Liver (tissue), 3 donors: ENCODE measurements around the gene KLK15.

Experiments
- ATF3 ChIP-seq: IDR thresholded peaks from 2 replicates; pipeline ENCODE4 v1.6.1; 2016; ENCODE audit warnings: antibody characterized with exemption
- GABPA ChIP-seq, 2 donors: IDR thresholded peaks in 1 of 2; conservative IDR thresholded peaks in 1 of 2; 2 replicates each; pipeline ENCODE4 v1.6.1; 2016; ENCODE audit warnings: antibody characterized with exemption in 2 of 2, mild to moderate bottlenecking in 1 of 2, moderate library complexity in 1 of 2
- JUND ChIP-seq, 2 donors: IDR thresholded peaks; 2 replicates each; pipeline ENCODE4 v1.6.1; 2016; ENCODE audit warnings: antibody characterized with exemption in 2 of 2
- MAX ChIP-seq: IDR thresholded peaks from 2 replicates; pipeline ENCODE4 v1.6.1; 2016; ENCODE audit warnings: antibody characterized with exemption
- NR2F2 ChIP-seq: IDR thresholded peaks from 2 replicates; pipeline ENCODE4 v1.6.1; 2016; ENCODE audit warnings: antibody characterized with exemption
- RAD21 ChIP-seq, 2 donors: IDR thresholded peaks; 2 replicates each; pipeline ENCODE4 v1.6.1; 2016; ENCODE audit warnings: antibody characterized with exemption in 2 of 2, mild to moderate bottlenecking in 2 of 2
- SP1 ChIP-seq: IDR thresholded peaks from 2 replicates; pipeline ENCODE4 v1.6.1; 2018; ENCODE audit warnings: antibody characterized with exemption, mild to moderate bottlenecking
- TAF1 ChIP-seq: conservative IDR thresholded peaks from 2 replicates; pipeline ENCODE4 v1.6.1; 2016; ENCODE audit warnings: antibody characterized with exemption, mild to moderate bottlenecking
- YY1 ChIP-seq: IDR thresholded peaks from 2 replicates; pipeline ENCODE4 v1.6.1; 2016; ENCODE audit warnings: antibody characterized with exemption, mild to moderate bottlenecking
- TF ChIP-seq, protein P1 (sequence below): fragments of 150-350 bp; IDR thresholded peaks from 2 replicates; pipeline ENCODE4 v1.5.1; 2017; ENCODE audit warnings: improper control_type of control experiment, low read depth, low read length; ENCODE audit not compliant: missing input control
- TF ChIP-seq, protein P2 (sequence below): IDR thresholded peaks from 2 replicates; pipeline ENCODE4 v1.6.1; 2016; ENCODE audit warnings: antibody characterized with exemption, mild to moderate bottlenecking
- donor health status: healthy.
- donor health status: healthy.

DNA sequence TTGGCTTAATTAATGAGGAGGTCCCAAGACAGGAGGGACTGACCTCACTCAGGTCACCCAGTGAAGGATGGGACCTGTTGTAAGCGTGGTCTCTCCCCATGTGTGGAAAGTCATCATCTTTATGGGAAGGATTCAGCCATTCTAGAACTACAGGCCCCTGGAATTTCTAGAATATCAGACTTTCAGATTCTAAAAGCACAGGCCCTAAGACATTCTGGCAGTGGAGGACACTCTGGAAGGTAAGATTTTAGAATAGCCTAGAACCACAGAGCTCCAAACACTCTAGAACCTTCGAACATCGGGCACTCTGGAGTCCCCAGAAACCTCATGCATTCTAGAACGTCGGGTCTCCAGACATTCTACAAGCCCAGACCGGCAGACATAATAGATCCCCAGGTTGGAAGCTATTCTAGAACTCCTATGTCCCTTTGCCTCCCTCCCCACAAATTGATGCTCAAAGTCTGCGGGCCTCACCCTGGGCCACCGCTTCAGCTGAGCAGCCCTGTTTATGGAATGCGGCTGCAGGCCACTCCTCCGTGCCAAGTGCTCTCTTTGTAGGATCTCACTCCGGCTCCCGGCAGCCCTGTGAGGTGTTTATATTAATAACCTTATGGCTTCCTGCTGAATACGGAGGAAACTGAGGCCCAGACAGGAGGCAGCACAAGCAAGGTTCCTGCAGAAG is 1.9 kb upstream of the KLK15 start:
- TF ChIP-seq TAF1, result no peak
- TF ChIP-seq ATF3, result no peak
- TF ChIP-seq RAD21 (IDR thresholded peaks at IDR 0.05), result no peak
- TF ChIP-seq, protein P1, sequence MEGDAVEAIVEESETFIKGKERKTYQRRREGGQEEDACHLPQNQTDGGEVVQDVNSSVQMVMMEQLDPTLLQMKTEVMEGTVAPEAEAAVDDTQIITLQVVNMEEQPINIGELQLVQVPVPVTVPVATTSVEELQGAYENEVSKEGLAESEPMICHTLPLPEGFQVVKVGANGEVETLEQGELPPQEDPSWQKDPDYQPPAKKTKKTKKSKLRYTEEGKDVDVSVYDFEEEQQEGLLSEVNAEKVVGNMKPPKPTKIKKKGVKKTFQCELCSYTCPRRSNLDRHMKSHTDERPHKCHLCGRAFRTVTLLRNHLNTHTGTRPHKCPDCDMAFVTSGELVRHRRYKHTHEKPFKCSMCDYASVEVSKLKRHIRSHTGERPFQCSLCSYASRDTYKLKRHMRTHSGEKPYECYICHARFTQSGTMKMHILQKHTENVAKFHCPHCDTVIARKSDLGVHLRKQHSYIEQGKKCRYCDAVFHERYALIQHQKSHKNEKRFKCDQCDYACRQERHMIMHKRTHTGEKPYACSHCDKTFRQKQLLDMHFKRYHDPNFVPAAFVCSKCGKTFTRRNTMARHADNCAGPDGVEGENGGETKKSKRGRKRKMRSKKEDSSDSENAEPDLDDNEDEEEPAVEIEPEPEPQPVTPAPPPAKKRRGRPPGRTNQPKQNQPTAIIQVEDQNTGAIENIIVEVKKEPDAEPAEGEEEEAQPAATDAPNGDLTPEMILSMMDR, result no peak
- TF ChIP-seq GABPA (IDR thresholded peaks at IDR 0.05 in 1 of 2, conservative IDR thresholded peaks at IDR 0.05 in 1 of 2), result no peak
- TF ChIP-seq YY1, result no peak
- no peak for TF ChIP-seq SP1
- TF ChIP-seq, protein P2, sequence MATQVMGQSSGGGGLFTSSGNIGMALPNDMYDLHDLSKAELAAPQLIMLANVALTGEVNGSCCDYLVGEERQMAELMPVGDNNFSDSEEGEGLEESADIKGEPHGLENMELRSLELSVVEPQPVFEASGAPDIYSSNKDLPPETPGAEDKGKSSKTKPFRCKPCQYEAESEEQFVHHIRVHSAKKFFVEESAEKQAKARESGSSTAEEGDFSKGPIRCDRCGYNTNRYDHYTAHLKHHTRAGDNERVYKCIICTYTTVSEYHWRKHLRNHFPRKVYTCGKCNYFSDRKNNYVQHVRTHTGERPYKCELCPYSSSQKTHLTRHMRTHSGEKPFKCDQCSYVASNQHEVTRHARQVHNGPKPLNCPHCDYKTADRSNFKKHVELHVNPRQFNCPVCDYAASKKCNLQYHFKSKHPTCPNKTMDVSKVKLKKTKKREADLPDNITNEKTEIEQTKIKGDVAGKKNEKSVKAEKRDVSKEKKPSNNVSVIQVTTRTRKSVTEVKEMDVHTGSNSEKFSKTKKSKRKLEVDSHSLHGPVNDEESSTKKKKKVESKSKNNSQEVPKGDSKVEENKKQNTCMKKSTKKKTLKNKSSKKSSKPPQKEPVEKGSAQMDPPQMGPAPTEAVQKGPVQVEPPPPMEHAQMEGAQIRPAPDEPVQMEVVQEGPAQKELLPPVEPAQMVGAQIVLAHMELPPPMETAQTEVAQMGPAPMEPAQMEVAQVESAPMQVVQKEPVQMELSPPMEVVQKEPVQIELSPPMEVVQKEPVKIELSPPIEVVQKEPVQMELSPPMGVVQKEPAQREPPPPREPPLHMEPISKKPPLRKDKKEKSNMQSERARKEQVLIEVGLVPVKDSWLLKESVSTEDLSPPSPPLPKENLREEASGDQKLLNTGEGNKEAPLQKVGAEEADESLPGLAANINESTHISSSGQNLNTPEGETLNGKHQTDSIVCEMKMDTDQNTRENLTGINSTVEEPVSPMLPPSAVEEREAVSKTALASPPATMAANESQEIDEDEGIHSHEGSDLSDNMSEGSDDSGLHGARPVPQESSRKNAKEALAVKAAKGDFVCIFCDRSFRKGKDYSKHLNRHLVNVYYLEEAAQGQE, result no peak
- TF ChIP-seq JUND (IDR thresholded peaks at IDR 0.05), result no peak
- TF ChIP-seq NR2F2, result no peak
- TF ChIP-seq MAX, result no peak
